ENCODE measurements around the gene NFATC2.

DNA sequence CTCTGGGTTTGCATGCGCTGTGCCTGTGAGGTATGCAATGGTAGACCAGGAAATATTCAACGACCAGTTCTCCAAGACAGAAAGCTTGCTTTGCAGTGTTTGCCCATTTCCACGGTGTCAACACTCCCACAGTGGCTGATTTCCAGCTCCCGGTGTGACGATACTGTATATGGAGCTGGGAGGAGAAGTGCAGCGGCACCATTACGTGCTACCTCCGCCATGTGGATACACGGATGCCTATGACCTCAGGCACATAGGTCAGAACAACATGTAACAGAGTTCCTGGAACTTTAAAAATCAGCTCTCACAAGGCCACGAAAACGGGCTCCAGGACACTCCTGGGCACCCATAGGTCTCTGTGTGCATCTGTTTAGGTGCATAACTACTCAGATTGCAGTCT, 51.1 kb downstream of the NFATC2 start:
- TF ChIP-seq, protein P1, sequence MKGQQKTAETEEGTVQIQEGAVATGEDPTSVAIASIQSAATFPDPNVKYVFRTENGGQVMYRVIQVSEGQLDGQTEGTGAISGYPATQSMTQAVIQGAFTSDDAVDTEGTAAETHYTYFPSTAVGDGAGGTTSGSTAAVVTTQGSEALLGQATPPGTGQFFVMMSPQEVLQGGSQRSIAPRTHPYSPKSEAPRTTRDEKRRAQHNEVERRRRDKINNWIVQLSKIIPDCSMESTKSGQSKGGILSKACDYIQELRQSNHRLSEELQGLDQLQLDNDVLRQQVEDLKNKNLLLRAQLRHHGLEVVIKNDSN (IDR thresholded peaks at IDR 0.05) = no peak
- no peak for TF ChIP-seq ZBTB7A (IDR thresholded peaks at IDR 0.05; ENCODE audit: low read depth)
